ENCODE results near the gene CADM3.

CADM3 gene

GRCh38 chr1:159206110-159206509 lies 34.7 kb downstream of the CADM3 start:
- ATAC-seq = no peak
- no peak for TF ChIP-seq ZNF565 (CRISPR knock-in tag; conservative IDR thresholded peaks at IDR 0.05; ENCODE audit: low read depth)
- TF ChIP-seq CSDC2 (CRISPR knock-in tag; IDR thresholded peaks at IDR 0.05) = no peak
- no peak for TF ChIP-seq ARNTL (CRISPR knock-in tag; IDR thresholded peaks at IDR 0.05; ENCODE audit: borderline replicate concordance, low read depth)
- TF ChIP-seq TSHZ2 (CRISPR knock-in tag; IDR thresholded peaks at IDR 0.05) = no peak
- TF ChIP-seq TCF4 (CRISPR knock-in tag; IDR thresholded peaks at IDR 0.05; ENCODE audit: borderline replicate concordance) = no peak
- TF ChIP-seq ZNF70 (CRISPR knock-in tag; IDR thresholded peaks at IDR 0.05) = no peak
- TF ChIP-seq OSR1 (CRISPR knock-in tag; IDR thresholded peaks at IDR 0.05) = no peak
- TF ChIP-seq PATZ1 (CRISPR knock-in tag; IDR thresholded peaks at IDR 0.05; ENCODE audit: borderline replicate concordance) = no peak
- no peak for TF ChIP-seq CREB5 (CRISPR knock-in tag; IDR thresholded peaks at IDR 0.05; ENCODE audit: low read depth)
- no peak for TF ChIP-seq BACH2 (CRISPR knock-in tag; IDR thresholded peaks at IDR 0.05; ENCODE audit: borderline replicate concordance)
- TF ChIP-seq, protein P1, sequence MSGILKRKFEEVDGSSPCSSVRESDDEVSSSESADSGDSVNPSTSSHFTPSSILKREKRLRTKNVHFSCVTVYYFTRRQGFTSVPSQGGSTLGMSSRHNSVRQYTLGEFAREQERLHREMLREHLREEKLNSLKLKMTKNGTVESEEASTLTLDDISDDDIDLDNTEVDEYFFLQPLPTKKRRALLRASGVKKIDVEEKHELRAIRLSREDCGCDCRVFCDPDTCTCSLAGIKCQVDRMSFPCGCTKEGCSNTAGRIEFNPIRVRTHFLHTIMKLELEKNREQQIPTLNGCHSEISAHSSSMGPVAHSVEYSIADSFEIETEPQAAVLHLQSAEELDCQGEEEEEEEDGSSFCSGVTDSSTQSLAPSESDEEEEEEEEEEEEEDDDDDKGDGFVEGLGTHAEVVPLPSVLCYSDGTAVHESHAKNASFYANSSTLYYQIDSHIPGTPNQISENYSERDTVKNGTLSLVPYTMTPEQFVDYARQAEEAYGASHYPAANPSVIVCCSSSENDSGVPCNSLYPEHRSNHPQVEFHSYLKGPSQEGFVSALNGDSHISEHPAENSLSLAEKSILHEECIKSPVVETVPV (CRISPR knock-in tag; IDR thresholded peaks at IDR 0.05) = no peak
- TF ChIP-seq ESRRG (CRISPR knock-in tag; IDR thresholded peaks at IDR 0.05) = no peak
- no peak for TF ChIP-seq PPARA (CRISPR knock-in tag; IDR thresholded peaks at IDR 0.05; ENCODE audit: borderline replicate concordance)
- no peak for TF ChIP-seq TOX (CRISPR knock-in tag; IDR thresholded peaks at IDR 0.05; ENCODE audit: borderline replicate concordance)
- TF ChIP-seq ZC3H10 (CRISPR knock-in tag; IDR thresholded peaks at IDR 0.05) = no peak
- TF ChIP-seq ZNF8 (CRISPR knock-in tag; IDR thresholded peaks at IDR 0.05) = no peak
- TF ChIP-seq RARB (CRISPR knock-in tag; IDR thresholded peaks at IDR 0.05) = no peak
- no peak for TF ChIP-seq GLIS3 (CRISPR knock-in tag; IDR thresholded peaks at IDR 0.05)
- no peak for TF ChIP-seq ZFP30 (CRISPR knock-in tag; IDR thresholded peaks at IDR 0.05)

DNA sequence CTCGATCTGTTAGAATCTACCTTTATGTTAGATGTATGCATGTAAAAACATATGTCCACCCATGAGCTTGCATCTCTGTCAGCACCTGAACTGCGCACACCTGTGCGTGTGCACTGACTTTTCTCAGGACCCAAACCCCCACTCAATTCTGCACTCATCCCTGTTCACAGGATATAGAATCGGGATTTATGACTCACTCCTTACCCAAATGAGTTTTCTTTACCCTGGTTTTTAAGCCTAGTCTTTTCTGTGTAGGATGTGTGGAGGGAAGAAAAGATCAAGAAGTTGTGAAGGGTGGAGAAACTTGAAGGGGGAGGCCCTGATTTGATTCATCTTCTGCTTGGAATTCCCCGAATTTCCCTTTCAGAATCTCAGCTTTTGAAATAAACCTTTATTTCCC lies 35.7 kb downstream of the CADM3 start:
- ATAC-seq = no peak
- TF ChIP-seq ZFP30 (CRISPR knock-in tag; IDR thresholded peaks at IDR 0.05) = no peak
- TF ChIP-seq RARB (CRISPR knock-in tag; IDR thresholded peaks at IDR 0.05) = no peak
- TF ChIP-seq BACH2 (CRISPR knock-in tag; IDR thresholded peaks at IDR 0.05; ENCODE audit: borderline replicate concordance) = no peak
- no peak for TF ChIP-seq OSR1 (CRISPR knock-in tag; IDR thresholded peaks at IDR 0.05)
- no peak for TF ChIP-seq ARNTL (CRISPR knock-in tag; IDR thresholded peaks at IDR 0.05; ENCODE audit: borderline replicate concordance, low read depth)
- TF ChIP-seq TSHZ2 (CRISPR knock-in tag; IDR thresholded peaks at IDR 0.05) = no peak
- TF ChIP-seq POU6F1 (CRISPR knock-in tag; IDR thresholded peaks at IDR 0.05; ENCODE audit: borderline replicate concordance, low read depth) = no peak
- TF ChIP-seq ZC3H10 (CRISPR knock-in tag; IDR thresholded peaks at IDR 0.05) = no peak
- TF ChIP-seq ZFP3 (CRISPR knock-in tag; IDR thresholded peaks at IDR 0.05) = no peak
- TF ChIP-seq SNAI2 (CRISPR knock-in tag; IDR thresholded peaks at IDR 0.05) = no peak
- TF ChIP-seq, protein P1 (CRISPR knock-in tag; IDR thresholded peaks at IDR 0.05) = no peak
- TF ChIP-seq ZNF565 (CRISPR knock-in tag; conservative IDR thresholded peaks at IDR 0.05; ENCODE audit: low read depth) = no peak
- TF ChIP-seq TCF4 (CRISPR knock-in tag; IDR thresholded peaks at IDR 0.05; ENCODE audit: borderline replicate concordance) = no peak
- no peak for TF ChIP-seq ISL1 (CRISPR knock-in tag; IDR thresholded peaks at IDR 0.05)

Data from SK-N-SH treated with all-trans-retinoic acid at 6 μM for 48 hours (cell line).